ENCODE data around the gene TXLNG.

TXLNG gene

DNA sequence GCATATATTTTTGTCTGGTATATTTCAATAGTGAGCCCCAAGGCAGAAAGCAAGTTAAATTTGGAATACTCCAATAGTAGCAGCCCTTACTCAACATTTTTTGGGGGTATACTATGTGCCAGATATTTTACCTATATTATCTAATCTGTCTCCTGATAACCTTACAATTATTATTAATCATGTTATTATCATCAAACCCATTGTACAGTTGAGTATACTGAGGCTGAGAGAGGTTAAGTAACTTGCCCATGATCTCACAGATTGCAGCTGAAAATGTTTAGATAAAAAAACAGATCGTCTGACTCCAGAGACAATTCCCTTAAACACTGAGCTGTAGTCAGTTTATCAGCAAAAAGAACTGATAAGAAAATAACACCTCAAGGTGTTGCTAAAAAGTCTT is 90.4 kb downstream of the TXLNG start:
- in situ Hi-C loops (cut with MboI; ENCODE audit: low pct_unique_long_range_greater_than_20kb, low sequenced_read_pairs, unreplicated experiment), result no loop called here
- TF ChIP-seq, protein P1, sequence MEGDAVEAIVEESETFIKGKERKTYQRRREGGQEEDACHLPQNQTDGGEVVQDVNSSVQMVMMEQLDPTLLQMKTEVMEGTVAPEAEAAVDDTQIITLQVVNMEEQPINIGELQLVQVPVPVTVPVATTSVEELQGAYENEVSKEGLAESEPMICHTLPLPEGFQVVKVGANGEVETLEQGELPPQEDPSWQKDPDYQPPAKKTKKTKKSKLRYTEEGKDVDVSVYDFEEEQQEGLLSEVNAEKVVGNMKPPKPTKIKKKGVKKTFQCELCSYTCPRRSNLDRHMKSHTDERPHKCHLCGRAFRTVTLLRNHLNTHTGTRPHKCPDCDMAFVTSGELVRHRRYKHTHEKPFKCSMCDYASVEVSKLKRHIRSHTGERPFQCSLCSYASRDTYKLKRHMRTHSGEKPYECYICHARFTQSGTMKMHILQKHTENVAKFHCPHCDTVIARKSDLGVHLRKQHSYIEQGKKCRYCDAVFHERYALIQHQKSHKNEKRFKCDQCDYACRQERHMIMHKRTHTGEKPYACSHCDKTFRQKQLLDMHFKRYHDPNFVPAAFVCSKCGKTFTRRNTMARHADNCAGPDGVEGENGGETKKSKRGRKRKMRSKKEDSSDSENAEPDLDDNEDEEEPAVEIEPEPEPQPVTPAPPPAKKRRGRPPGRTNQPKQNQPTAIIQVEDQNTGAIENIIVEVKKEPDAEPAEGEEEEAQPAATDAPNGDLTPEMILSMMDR (IDR thresholded peaks at IDR 0.05; ENCODE audit: extremely low read depth, insufficient read depth, missing control alignments), result no peak
- no peak for DNase-seq (ENCODE audit: low spot score)

DNA sequence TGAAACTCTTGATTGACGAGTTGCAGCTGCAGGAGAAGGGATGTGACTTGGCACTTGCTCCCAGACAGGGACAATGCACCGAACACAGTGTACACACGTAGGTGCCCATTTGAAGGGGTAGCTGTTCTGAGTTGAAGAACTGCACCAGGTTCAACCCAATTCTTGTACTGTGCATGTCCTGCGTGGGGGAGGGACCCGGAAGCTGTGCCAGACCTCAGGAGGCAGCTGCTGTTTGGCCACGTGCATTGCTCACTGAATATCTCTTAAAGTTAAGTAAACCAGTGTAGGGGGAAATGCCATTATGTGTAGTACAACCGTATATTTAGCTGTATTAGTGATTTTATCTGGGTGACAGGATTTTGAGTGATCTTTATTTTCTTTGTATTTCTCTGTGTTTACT is 95.9 kb downstream of the TXLNG start:
- in situ Hi-C loops (cut with MboI; ENCODE audit: low pct_unique_long_range_greater_than_20kb, low sequenced_read_pairs, unreplicated experiment), result no loop called here
- DNase-seq (ENCODE audit: low spot score), result no peak
- TF ChIP-seq, protein P1 (IDR thresholded peaks at IDR 0.05; ENCODE audit: extremely low read depth, insufficient read depth, missing control alignments), result no peak

DNA sequence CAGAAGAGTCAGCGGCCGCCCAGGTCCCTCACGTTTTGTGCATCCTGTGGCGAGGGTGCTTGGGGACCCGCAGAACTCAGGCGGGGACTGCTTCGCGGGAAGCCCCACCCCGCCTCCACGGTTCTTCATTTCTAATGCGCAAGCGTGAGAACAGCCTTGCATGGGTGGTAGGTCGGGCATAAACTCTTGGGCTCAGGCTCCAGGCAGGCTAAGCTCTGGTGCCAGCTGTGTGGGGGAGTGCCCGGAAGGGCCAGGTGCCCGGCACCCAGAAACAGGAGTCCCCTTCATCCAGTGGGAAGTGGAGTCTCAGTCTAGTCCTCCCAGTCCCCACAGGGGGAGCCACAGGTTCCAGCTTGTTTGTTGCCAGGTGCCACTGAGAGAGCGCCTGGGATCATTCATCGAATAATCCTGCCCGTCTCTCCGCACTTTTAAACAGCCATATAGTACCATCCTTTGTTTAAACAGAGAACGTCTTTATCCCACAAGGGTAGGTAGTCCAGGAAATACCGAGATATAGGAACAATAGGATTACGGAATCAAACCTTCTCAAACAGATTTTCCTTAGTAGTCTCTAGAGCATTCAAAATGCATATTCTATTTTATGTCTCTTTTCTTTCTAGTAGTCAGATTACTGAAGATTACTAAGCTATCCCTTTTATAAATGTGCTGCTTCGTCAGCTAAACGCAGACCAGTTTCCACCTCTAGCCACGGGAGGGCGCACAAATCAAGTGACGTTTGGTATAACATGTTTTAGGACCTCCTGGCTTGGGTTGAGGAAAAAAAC is 96.6 kb downstream of the TXLNG start:
- peak; percentile 69 for DNase-seq (ENCODE audit: low spot score)
- TF ChIP-seq, protein P1 (IDR thresholded peaks at IDR 0.05; ENCODE audit: extremely low read depth, insufficient read depth, missing control alignments), result peak; percentile 82
- in situ Hi-C loops (cut with MboI; ENCODE audit: low pct_unique_long_range_greater_than_20kb, low sequenced_read_pairs, unreplicated experiment), result no loop called here

DNA sequence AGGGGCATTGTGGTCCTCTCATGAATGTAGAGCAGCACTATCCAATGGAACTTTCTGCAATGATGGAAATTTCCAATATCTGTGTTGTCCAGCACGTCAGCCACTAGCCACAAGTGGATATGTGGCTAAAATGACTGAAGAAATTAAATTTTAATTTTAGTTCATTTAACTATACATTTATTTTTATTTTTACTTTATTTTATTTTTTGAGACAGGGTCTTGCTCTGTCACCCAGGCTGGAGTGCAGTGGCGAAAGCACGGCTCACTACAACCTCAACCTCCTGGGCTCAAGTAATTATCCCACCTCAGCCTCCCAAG is 97.2 kb downstream of the TXLNG start:
- TF ChIP-seq, protein P1 (IDR thresholded peaks at IDR 0.05; ENCODE audit: extremely low read depth, insufficient read depth, missing control alignments), result no peak
- DNase-seq (ENCODE audit: low spot score), result no peak
- in situ Hi-C loops (cut with MboI; ENCODE audit: low pct_unique_long_range_greater_than_20kb, low sequenced_read_pairs, unreplicated experiment), result no loop called here

- in situ Hi-C loops (cut with MboI; ENCODE audit: low pct_unique_long_range_greater_than_20kb, low sequenced_read_pairs, unreplicated experiment), result no loop called here
- DNase-seq (ENCODE audit: low spot score), result no peak
- TF ChIP-seq, protein P1 (IDR thresholded peaks at IDR 0.05; ENCODE audit: extremely low read depth, insufficient read depth, missing control alignments), result no peak
Observed at GRCh38 chrX:16885628-16886027, 99.4 kb downstream of the TXLNG start.

DNA sequence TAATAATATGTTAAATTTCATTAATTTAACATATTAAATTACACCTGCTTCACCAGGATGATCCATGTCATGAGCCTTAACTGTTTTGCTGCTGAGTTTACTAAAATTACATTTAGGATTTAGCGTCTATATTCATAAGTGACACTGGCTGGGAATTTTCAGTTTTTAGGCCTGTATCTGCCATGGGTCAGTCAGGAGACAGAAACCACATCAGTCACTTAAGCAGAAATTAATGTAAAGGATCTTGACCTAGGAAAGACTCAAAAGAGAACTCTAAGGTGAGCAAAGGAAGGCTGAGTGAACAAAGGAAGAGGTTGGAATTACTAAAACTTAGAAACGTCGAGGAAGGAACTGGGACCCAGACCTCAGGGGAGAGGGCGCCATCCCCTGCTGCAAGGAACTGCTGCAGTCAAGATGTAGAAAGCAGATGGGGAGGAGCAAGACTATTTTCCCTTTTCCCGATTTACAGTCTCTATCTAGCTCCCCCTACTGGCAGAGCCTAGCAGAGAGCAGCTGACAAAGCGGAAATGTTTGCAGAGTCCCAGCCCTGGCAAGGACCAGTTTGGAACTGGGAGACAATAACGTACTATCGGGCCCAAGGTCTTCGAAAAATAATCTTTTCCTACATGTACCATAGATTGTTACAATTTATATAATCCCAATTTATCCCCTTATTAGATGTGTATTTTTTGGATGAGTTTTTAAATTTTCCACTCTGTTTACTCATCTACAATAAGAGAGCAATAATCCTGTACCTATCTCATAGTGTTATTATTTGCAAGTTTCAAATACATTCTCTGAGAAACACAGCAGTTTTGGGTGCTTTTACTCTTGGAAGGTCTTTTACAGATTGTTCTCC is 106.5 kb downstream of the TXLNG start:
- TF ChIP-seq, protein P1 (IDR thresholded peaks at IDR 0.05; ENCODE audit: extremely low read depth, insufficient read depth, missing control alignments), result peak; percentile 90
- DNase-seq (ENCODE audit: low spot score), result peak; percentile 60
- in situ Hi-C loops (cut with MboI; ENCODE audit: low pct_unique_long_range_greater_than_20kb, low sequenced_read_pairs, unreplicated experiment), result no loop called here

Data from GM13977 (cell line).